CD4-positive, alpha-beta T cell treated with Interleukin-21 for 1 hour (primary cell): ENCODE results near the gene TBC1D2B.
"Not testable (repeated sequence)": the region's sequence is repeated elsewhere in the genome, so short reads cannot be mapped to it uniquely, and the experiment has no call there.

ENCODE experiments used
- DNase-seq: peaks from one replicate; pipeline ENCODE4 v3.0.0-alpha.2; 2020

Gene TBC1D2B

DNA sequence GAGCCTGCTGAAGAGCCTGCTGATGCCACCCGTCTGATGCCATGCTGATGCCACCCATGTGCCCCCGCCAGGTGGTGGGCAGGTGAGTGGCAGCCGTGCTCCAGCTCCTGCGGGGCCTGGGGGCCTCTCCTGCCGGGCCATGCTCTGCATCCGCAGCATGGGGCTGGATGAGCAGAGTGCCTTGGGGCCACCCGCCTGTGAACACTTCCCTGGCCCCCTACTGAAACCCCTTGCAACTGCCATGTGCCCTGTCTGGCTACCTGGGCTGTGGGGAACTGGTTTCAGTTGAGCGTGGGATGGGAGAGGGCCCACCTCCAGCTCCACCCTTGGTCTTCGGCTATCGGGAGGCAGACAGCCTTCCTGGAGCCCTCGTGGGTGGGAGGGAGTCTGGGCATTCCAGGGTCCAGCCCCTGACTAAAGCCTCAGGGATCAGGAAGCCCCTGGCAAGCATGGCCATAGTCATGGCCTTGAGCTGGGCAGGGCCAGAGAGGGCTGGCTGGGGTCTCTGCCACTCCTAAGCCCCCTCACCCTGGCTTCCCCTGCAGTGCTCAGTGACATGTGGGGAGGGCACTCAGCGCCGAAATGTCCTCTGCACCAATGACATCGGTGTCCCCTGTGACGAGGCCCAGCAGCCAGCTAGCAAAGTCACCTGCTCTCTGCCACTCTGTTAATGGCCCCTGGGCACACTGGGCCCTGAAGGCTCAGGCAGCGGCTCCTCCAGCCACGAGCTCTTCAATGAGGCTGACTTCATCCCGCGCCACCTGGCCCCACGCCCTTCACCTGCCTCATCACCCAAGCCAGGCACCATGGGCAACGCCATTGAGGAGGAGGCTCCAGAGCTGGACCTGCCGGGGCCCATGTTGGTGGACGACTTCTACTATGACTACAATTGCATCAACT lies 92.2 kb downstream of the TBC1D2B start:
- DNase-seq: no peak

DNA sequence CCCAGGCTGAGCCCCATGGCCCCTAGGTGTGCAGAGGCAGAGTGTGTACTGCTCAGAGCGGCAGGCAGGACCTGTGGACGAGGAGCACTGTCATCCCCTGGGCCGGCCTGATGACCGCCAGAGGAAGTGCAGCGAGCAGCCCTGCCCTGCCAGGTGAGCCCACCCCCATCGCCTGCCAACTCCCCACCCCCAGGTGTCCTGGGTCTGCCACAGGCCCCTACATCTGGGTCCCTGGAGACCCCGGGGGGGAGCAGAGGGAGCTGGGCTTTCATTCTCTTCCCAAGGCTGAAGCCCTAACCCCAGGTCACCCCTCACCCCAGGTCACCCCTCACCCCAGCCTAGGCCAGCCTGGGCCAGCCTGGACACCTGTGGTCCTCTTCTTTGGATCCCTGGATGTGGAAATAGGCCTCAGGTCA lies 93.1 kb downstream of the TBC1D2B start:
- DNase-seq: no peak

DNA sequence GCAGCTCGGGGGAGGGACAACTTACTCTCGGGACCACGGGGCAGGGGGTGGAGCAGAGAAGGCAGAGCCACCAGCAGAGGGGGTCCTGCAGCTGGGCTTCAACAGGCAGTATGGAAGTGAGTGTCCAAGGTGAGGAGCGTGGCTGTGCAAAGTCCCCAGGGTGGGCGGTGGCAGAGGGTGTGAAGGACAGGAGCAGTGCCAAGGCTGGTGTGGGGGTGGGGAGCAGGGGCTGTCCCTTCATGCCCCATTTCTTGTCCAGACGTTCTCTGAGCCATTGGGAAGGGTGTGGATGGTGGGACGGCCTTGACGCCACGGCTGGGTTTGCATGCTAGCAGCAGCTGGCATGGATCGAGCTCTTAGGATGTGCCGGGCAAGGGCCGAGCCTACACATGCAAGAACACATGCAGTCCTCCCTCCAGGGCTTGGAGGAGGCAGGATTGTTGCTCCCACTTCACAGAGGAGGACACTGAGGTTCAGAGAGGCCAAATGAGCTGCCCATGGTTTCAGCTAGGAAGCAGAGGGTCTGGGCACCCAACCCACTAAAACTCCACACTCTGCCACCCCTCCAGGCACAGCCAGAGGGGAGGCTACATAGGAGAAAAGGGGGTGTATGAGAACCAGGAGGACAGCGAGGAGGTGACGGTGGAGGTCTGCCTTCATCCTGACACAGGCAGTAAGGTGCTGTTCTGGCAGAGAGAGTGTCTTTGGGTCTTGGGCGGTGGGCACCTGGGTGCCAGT lies 93.6 kb downstream of the TBC1D2B start:
- no peak for DNase-seq

GRCh38 chr15:77983091-77983707 lies 94.3 kb downstream of the TBC1D2B start:
- DNase-seq: no peak

- no peak for DNase-seq
Observed at GRCh38 chr15:77982127-77982490, 95.4 kb downstream of the TBC1D2B start.

DNA sequence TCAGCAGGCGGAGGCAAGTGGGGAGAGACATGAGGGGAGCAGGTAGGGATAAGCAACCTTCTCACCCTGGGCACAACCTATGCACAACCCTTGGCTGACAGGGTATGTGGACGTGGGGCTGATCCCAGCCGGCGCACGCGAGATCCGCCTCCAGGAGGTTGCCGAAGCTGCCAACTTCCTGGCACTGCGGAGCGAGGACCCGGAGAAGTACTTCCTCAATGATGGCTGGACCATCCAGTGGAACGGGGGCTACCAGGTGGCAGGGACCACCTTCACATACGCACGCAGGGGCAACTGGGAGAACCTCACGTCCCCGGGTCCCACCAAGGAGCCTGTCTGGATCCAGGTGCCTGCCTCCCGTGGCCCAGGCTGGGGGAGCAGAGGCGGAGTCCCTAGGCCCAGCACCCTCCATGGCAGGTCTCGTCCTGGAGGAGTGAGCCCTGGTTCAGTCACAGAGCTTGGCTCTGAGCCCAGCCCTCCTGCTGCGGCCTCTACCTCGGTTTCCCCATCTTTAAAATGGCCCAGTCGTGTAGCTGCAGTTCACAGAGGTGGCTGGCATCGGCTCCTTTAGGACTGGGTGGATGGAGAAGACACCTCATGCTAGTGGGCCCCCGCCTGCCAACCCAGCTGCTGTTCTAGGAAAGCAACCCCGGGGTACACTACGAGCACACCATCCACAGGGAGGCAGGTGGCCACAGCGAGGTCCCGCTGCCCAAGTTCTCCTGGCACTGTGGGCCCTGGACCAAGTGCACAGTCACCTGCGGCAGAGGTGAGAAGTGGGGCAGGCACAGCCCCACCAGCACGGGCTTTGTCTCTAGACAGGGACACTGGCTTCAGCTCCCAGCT lies 96.0 kb downstream of the TBC1D2B start:
- no peak for DNase-seq

GRCh38 chr15:77980674-77981073 lies 96.8 kb downstream of the TBC1D2B start:
- not testable (repeated sequence) for DNase-seq

GRCh38 chr15:77980098-77980497 lies 97.4 kb downstream of the TBC1D2B start:
- no peak for DNase-seq

DNA sequence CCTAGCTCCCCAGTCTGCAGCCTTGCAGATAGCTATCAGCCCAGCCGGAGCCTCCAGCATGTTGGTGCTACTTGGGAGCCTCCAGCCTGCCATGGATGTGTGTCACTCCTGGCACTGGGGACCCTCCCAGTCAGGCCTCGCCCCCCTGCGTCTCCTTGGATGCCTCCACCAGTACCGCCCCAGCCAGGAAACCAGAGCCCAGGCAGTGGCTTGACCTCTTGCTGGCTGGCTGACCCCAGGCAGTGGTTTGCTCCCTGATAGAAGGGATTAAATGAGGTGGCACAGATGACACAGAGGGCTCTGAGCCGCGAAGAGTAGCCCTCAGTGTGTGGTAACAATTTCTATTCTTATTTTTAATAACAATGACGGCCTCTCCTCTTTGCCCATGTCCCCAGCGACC lies 98.4 kb downstream of the TBC1D2B start:
- not testable (repeated sequence) for DNase-seq

DNA sequence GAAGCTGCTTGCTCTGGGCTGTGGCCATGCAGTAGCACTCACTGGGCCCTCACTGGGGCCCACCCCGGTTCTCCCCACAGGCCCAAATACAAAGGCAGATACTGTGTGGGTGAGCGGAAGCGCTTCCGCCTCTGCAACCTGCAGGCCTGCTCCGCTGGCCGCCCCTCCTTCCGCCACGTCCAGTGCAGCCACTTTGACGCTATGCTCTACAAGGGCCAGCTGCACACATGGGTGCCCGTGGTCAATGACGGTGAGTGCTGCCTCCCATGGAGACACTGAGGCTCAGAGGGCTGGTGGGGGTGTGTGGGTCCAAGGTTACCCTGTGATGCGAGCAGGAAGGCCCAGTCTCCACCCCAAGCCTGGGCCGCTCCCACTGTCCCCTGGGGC lies 98.8 kb downstream of the TBC1D2B start:
- not testable (repeated sequence) for DNase-seq

- not testable (repeated sequence) for DNase-seq
Observed at GRCh38 chr15:77977903-77978758, 99.4 kb downstream of the TBC1D2B start.

DNA sequence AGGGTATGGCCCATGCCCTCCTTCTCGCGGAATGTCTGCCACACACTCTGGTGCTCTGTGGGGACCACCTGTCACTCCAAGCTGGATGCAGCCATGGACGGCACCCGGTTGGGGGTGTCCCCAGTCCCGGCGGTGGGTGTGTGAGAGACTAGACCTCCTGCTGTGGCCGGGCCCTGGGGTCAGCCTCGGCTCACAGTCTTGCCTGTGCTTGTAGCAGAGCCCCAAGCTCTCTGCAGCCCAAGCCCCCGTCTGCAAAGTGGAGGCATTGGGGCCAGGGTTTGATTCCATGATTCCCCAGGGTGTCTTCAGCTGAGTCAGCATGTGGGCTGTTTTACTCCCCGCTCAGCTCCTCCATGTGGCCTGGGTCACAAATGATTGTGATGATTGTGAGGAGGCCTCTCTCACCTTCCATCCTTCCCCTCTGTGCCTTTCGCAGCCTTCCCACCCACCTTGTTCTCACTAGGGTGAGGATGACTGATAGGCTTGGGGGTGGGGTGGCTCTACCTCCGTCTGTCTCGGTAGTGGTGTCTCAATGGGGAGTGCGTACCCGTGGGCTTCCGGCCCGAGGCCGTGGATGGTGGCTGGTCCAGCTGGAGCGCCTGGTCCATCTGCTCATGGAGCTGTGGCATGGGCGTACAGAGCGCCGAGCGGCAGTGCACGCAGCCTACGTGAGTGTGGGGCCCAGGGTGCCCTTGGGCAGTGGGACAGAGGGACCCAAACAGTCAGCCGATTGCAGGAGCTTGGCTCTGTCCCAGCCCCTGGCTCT lies 100.6 kb downstream of the TBC1D2B start:
- not testable (repeated sequence) for DNase-seq

DNA sequence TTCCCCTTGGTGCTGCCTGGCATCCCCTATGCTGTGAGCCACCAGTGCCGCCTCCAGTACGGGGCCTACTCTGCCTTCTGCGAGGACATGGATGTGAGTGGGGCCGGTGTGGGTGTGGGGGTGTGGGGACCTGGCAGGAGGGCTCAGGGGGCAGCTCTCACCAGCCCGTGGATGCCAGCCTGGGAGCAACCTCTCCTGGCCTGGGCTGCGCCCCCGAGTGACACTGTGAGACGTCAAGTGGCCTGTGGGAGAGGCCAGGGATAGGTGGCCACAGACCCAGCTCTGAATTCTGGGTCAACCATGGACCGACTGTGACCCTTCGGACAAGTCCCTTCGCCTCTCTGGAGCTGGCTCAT lies 101.4 kb downstream of the TBC1D2B start:
- not testable (repeated sequence) for DNase-seq

DNA sequence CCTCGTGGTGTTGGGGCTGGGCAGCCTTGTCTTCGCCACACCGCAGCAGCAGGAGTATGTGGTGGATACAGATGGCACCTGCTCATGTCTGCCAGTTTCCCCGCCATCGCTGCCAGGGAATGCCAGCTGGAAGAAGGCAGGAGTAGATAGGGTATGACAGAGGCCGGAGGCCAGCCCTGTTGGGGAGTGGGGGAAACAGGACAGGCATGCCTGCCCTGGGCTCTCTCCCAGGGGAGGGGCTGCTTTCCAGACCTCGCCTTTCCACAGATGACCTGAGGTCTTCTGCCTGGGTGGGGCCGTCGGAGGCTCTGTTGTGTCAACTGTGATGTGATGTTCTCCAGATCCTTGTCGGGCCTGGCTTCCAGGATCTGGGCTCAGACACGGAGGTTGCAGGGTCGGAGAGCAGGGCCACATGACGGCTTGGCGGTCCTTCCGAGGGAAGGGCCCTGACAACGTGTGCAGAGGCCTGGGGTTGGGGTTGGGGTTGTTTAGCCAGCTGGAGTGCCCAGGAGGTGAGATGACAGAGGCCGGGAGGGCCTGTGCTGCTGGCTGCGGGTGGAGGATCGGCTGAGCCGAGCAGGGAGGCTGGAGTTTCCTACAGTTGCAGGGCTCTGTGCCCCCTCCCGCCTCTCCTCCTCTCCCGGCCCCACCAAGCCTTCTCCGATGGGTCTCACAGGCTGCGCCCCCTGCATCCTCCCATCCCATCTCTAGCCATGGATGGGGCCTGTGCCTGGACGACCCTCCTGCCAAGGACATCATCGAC lies 102.0 kb downstream of the TBC1D2B start:
- no peak for DNase-seq

- DNase-seq: no peak
Observed at GRCh38 chr15:77974416-77975331, 102.8 kb downstream of the TBC1D2B start.

DNA sequence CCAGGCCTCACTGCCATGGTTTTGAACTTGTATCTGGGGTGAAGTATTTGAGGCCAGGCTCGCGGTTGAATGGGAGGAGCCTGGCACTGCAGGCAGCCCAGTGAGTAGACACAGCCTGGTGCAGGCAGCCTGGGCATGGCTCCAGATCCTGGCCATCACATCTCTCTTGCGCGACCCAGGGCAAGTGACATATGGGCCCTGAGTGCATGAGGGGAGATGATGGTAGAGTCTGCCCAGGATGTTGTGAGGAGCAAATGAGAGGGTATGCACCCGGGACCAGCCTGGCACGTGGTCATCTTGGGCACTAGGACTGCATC lies 103.5 kb downstream of the TBC1D2B start:
- DNase-seq: no peak

- DNase-seq: not testable (repeated sequence)
Observed at GRCh38 chr15:77973273-77974097, 104.0 kb downstream of the TBC1D2B start.

GRCh38 chr15:77972706-77973105 lies 104.8 kb downstream of the TBC1D2B start:
- DNase-seq: not testable (repeated sequence)
